ENCODE results near the gene PCDH8. TPM values are rescaled to one million over a fixed set of nuclear protein-coding genes. Genes with fewer than 3 reads are reported as not detected.
"Not testable (repeated sequence)": the region's sequence is repeated elsewhere in the genome, so short reads cannot be mapped to it uniquely, and the experiment has no call there.

Gene PCDH8
- total and polyA plus RNA-seq, 5 donors, result not detected

DNA sequence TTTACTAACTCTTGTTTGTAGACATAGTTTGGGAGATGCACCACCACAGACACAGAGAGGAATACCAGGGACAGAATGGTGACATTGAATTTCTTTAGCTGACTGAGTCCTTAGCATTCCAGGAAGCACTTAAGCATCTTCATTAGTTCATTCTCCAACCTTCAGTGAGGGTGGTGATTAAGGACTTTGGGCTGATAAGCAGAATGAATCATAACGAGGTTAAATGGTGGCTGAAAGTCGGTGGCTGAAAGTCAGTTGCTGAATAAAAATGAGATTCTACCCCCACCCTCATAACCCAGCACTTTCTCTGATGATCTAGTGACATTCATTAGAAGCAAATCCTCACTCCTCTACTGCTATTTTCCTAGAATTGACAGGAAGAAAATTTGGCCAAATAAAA, 10.6 kb downstream of the PCDH8 start:
- ATAC-seq (no peak), DNase-seq (no peak)
- Histone ChIP-seq H3K9me3 (ENCODE audit: control insufficient read depth, low read length) (no peaks in the 10 kb centered on the region), H3K4me3 (ENCODE audit: low read length) (no peak overlapping the region), H3K27ac (ENCODE audit: low read length) (no peak overlapping the region), H3K27me3 (ENCODE audit: control insufficient read depth, insufficient read depth) (no peaks in the 10 kb centered on the region), H3K4me1 (ENCODE audit: control insufficient read depth, insufficient read depth, low read length) (no peaks in the 10 kb centered on the region)
- intact Hi-C loops (cut with DNase I), result no loop called here
- WGBS, result 14% methylated on average over 2 of the region's 2 CpGs

DNA sequence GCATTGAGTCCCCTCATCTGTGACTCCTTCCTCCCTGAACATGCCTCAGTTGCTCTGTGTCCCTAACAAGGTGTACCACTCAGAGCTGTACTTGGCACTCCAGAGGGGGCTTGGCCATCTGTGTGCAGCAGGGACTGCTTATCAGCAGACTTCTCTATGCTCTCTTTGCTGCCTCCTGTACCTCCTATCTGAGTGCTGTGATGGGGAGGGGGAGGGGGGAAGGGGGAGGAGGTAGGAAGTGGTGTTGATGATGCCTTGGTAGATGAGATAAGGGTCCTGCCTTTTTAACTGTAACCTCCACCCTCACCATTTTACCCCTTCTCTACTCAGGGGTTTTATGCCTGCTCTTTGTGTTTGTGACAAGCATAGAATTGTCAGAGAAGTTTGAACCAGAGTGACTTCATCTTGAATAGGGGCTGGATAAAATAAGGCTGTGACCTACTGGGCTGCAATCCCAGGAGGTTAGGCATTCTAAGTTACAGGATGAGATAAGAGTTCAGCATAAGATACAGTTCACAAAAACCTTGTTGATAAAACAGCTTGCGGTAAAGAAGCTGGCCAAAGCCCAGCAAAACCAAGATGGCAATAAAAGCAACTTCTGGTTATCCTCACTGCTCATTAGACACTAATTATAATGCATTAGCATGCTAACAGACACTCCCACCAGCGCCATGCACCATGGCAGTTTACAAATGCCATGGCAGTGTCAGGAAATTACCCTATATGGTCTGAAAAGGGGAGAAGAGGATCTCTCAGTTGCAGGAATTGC, 13.2 kb downstream of the PCDH8 start:
- no peaks in the 10 kb centered on the region for H3K9me3 ChIP-seq (ENCODE audit: control insufficient read depth, low read length)
- no peaks in the 10 kb centered on the region for H3K4me1 ChIP-seq (ENCODE audit: control insufficient read depth, insufficient read depth, low read length)
- ATAC-seq, result no peak
- no peaks in the 10 kb centered on the region for H3K27me3 ChIP-seq (ENCODE audit: control insufficient read depth, insufficient read depth)
- no peak for DNase-seq
- WGBS, result 51% methylated on average over 2 of the region's 2 CpGs
- no peak overlapping the region for H3K27ac ChIP-seq (ENCODE audit: low read length)
- intact Hi-C loops (cut with DNase I), result no loop called here
- no peak overlapping the region for H3K4me3 ChIP-seq (ENCODE audit: low read length)

DNA sequence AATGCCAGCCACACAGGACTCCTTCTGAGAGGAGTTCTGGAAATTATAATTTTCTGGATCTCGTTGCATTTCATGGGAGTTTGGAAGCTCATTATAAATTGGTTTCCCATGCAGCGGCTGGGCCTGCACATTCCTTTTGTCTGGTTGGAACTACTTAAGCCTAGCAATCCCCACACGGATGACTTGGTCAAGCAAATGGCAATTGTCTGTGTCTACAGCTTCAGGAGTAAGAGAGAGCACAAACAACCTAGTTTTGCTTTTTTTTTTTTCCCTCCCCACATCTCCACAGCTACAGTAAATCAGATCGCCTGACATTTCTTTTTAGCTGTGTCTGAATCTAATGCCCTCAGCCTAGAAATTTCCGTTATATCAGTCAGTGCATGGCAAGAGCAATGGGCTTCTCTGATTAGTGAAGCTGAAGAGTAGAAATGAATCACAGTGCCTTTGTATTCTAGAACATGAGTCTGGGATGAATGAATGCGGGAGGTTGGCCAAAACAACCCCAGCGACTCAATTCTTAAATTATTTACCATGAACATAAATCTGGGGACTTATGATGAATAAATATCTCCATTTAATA, 15.1 kb downstream of the PCDH8 start:
- H3K4me3 ChIP-seq (ENCODE audit: low read length), result no peak overlapping the region
- DNase-seq (no peak), ATAC-seq (no peak)
- intact Hi-C loops (cut with DNase I), result no loop called here
- H3K27ac ChIP-seq (ENCODE audit: low read length), result no peak overlapping the region
- WGBS, result 75% methylated on average over 7 of the region's 7 CpGs
- H3K27me3 ChIP-seq (ENCODE audit: control insufficient read depth, insufficient read depth), result no peaks in the 10 kb centered on the region
- H3K9me3 ChIP-seq (ENCODE audit: control insufficient read depth, low read length), result no peaks in the 10 kb centered on the region
- no peaks in the 10 kb centered on the region for H3K4me1 ChIP-seq (ENCODE audit: control insufficient read depth, insufficient read depth, low read length)

GRCh38 chr13:52832313-52832712, 16.1 kb downstream of the PCDH8 start:
- no peaks in the 10 kb centered on the region for H3K9me3 ChIP-seq (ENCODE audit: control insufficient read depth, low read length)
- H3K27me3 ChIP-seq (ENCODE audit: control insufficient read depth, insufficient read depth), result no peaks in the 10 kb centered on the region
- WGBS, result 59% methylated on average over 5 of the region's 5 CpGs
- intact Hi-C loops (cut with DNase I), result no loop called here
- H3K27ac ChIP-seq (ENCODE audit: low read length), result no peak overlapping the region
- DNase-seq (no peak), ATAC-seq (no peak)
- no peak overlapping the region for H3K4me3 ChIP-seq (ENCODE audit: low read length)
- no peaks in the 10 kb centered on the region for H3K4me1 ChIP-seq (ENCODE audit: control insufficient read depth, insufficient read depth, low read length)

GRCh38 chr13:52830946-52831345, 17.5 kb downstream of the PCDH8 start:
- 78% methylated on average over 2 of the region's 2 CpGs for WGBS
- H3K27me3 ChIP-seq (ENCODE audit: control insufficient read depth, insufficient read depth), result no peaks in the 10 kb centered on the region
- H3K4me1 ChIP-seq (ENCODE audit: control insufficient read depth, insufficient read depth, low read length), result no peaks in the 10 kb centered on the region
- no peak for ATAC-seq
- intact Hi-C loops (cut with DNase I), result no loop called here
- no peak overlapping the region for H3K27ac ChIP-seq (ENCODE audit: low read length)
- DNase-seq, result no peak
- no peak overlapping the region for H3K4me3 ChIP-seq (ENCODE audit: low read length)
- no peaks in the 10 kb centered on the region for H3K9me3 ChIP-seq (ENCODE audit: control insufficient read depth, low read length)

DNA sequence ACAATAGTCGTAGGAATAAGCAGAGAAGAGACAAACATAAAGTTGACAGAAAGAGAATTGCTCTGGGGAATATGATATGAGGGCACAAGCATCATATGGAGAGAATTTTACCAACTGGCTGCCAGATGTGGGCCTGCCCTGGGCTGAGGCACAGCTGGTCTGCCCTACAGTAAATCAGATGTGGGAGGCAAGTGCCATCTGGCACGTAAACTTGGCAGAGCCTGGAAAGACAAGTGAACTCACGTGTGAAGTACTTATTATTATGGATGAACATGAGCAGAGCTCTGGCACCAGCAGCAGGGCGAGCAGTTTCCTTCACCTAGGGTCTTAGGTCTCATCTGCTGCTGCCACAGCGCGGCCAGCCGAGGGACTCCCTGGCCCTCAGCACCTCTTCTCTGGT, 20.6 kb downstream of the PCDH8 start:
- no peaks in the 10 kb centered on the region for H3K9me3 ChIP-seq (ENCODE audit: control insufficient read depth, low read length)
- no peak for DNase-seq
- ATAC-seq, result no peak
- intact Hi-C loops (cut with DNase I), result no loop called here
- WGBS, result 79% methylated on average over 7 of the region's 7 CpGs
- no peaks in the 10 kb centered on the region for H3K4me1 ChIP-seq (ENCODE audit: control insufficient read depth, insufficient read depth, low read length)
- H3K27me3 ChIP-seq (ENCODE audit: control insufficient read depth, insufficient read depth), result no peaks in the 10 kb centered on the region
- H3K27ac ChIP-seq (ENCODE audit: low read length), result no peak overlapping the region
- H3K4me3 ChIP-seq (ENCODE audit: low read length), result no peak overlapping the region

DNA sequence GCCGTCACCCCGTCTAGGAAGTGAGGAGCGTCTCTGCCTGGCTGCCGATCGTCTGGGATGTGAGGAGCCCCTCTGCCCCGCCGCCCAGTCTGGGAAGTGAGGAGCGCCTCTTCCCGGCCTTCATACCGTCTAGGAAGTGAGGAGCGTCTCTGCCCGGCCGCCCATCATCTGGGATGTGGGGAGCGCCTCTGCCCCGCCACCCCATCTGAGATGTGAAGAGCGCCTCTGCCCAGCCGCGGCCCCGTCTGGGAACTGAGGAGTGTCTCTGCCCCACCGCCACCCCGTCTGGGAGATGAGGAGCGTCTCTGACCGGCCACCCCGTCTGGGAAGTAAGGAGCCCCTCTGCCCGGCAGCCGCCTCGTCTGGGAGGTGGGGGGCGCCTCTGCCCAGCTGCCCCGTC, 30.6 kb downstream of the PCDH8 start:
- H3K4me1 ChIP-seq (ENCODE audit: control insufficient read depth, insufficient read depth, low read length); H3K27ac ChIP-seq (ENCODE audit: low read length); ATAC-seq; H3K4me3 ChIP-seq (ENCODE audit: low read length); H3K27me3 ChIP-seq (ENCODE audit: control insufficient read depth, insufficient read depth); intact Hi-C loops (cut with DNase I); DNase-seq; H3K9me3 ChIP-seq (ENCODE audit: control insufficient read depth, low read length): not testable (repeated sequence)
- 94% methylated on average over 28 of the region's 29 CpGs for WGBS

DNA sequence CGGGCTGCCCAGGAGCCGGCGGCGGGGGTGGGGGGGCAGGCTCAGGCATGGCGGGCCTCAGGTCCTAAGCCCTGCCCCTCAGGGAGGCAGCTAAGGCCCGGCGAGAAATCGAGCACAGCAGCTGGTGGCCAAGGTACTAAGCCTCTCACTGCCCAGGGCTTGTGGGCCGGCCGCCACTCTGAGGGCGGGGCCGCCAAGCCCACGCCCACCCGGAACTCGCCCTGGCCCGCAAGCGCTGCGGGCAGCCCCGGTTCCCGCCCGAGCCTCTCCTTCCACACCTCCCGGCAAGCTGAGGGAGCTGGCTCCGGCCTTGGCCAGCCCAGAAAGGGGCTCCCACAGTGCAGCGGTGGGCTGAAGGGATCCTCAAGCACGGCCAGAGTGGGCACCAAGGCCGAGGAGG, 33.1 kb downstream of the PCDH8 start:
- DNase-seq (no peak), ATAC-seq (no peak)
- Histone ChIP-seq H3K4me1 (ENCODE audit: control insufficient read depth, insufficient read depth, low read length) (no peaks in the 10 kb centered on the region), H3K27me3 (ENCODE audit: control insufficient read depth, insufficient read depth) (no peaks in the 10 kb centered on the region), H3K27ac (ENCODE audit: low read length) (no peak overlapping the region), H3K9me3 (ENCODE audit: control insufficient read depth, low read length) (no peaks in the 10 kb centered on the region), H3K4me3 (ENCODE audit: low read length) (no peak overlapping the region)
- intact Hi-C loops (cut with DNase I), result no loop called here
- 95% methylated on average over 26 of the region's 26 CpGs for WGBS

DNA sequence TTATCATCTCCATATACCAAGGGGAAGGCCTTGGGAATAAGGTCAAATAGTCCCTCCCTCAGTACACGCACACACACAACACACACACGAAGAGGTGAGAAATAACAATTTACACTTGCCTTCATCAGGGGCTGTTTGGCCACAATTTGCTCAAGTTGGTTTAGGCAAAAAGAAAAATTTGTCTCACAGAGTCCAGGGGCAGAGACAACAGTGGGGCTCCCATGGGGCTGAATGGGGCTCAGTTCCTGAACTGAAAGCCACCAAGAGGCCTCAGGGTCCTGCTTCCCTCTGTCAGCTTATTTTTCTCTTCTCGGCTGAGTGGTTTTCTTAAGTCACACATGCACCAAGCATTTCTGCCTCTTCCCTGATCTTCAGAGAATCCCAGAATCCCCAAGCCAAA, 35.5 kb downstream of the PCDH8 start:
- Histone ChIP-seq H3K4me1 (ENCODE audit: control insufficient read depth, insufficient read depth, low read length) (no peaks in the 10 kb centered on the region), H3K4me3 (ENCODE audit: low read length) (no peak overlapping the region), H3K27ac (ENCODE audit: low read length) (no peak overlapping the region), H3K9me3 (ENCODE audit: control insufficient read depth, low read length) (no peaks in the 10 kb centered on the region), H3K27me3 (ENCODE audit: control insufficient read depth, insufficient read depth) (no peaks in the 10 kb centered on the region)
- ATAC-seq, result no peak
- 86% methylated on average over 3 of the region's 3 CpGs for WGBS
- intact Hi-C loops (cut with DNase I), result no loop called here
- DNase-seq, result no peak

GRCh38 chr13:52811841-52812240, 36.6 kb downstream of the PCDH8 start:
- H3K27ac ChIP-seq (ENCODE audit: low read length), result no peak overlapping the region
- ATAC-seq, result no peak
- no peak for DNase-seq
- no peaks in the 10 kb centered on the region for H3K4me1 ChIP-seq (ENCODE audit: control insufficient read depth, insufficient read depth, low read length)
- intact Hi-C loops (cut with DNase I), result no loop called here
- H3K4me3 ChIP-seq (ENCODE audit: low read length), result no peak overlapping the region
- no peaks in the 10 kb centered on the region for H3K9me3 ChIP-seq (ENCODE audit: control insufficient read depth, low read length)
- WGBS, result 65% methylated on average over 4 of the region's 4 CpGs
- H3K27me3 ChIP-seq (ENCODE audit: control insufficient read depth, insufficient read depth), result no peaks in the 10 kb centered on the region

- no peaks in the 10 kb centered on the region for H3K9me3 ChIP-seq (ENCODE audit: control insufficient read depth, low read length)
- ATAC-seq (no peak), DNase-seq (no peak)
- H3K4me3 ChIP-seq (ENCODE audit: low read length), result no peak overlapping the region
- intact Hi-C loops (cut with DNase I), result no loop called here
- H3K27me3 ChIP-seq (ENCODE audit: control insufficient read depth, insufficient read depth), result no peaks in the 10 kb centered on the region
- H3K27ac ChIP-seq (ENCODE audit: low read length), result no peak overlapping the region
- WGBS, result 83% methylated on average over 3 of the region's 3 CpGs
- no peaks in the 10 kb centered on the region for H3K4me1 ChIP-seq (ENCODE audit: control insufficient read depth, insufficient read depth, low read length)
These were observed 37.9 kb downstream of the PCDH8 start for GRCh38 chr13:52810526-52810925.

DNA sequence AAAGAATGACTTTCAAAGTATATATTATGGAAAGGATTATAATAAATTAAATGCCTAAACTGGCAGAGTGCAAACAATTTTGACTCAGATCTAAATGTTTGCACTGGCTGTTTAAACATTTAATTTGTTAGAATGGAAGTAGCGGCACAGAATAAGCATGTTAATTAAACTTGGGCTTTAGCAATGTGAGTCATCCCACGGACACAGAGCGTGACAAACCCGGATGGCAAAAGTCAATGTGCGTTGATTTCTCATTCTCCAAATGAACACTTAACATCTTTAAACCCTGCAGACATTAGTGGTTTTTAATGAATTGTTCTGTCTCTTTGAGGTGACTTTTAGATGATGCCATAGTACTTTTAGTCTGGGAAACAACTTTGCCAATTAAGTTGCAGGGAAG, 38.4 kb downstream of the PCDH8 start:
- 90% methylated on average over 5 of the region's 5 CpGs for WGBS
- Histone ChIP-seq H3K27ac (ENCODE audit: low read length) (no peak overlapping the region), H3K4me3 (ENCODE audit: low read length) (no peak overlapping the region), H3K27me3 (ENCODE audit: control insufficient read depth, insufficient read depth) (no peaks in the 10 kb centered on the region), H3K9me3 (ENCODE audit: control insufficient read depth, low read length) (no peaks in the 10 kb centered on the region), H3K4me1 (ENCODE audit: control insufficient read depth, insufficient read depth, low read length) (no peaks in the 10 kb centered on the region)
- ATAC-seq (no peak), DNase-seq (no peak)
- intact Hi-C loops (cut with DNase I), result no loop called here

Measured in right cardiac atrium (tissue), 5 donors.